ENCODE data around the gene PSTPIP2.
A peak's percentile ranks its signal among the peaks of the same experiment; 100 is the strongest.
"Not testable (repeated sequence)": the region's sequence is repeated elsewhere in the genome, so short reads cannot be mapped to it uniquely, and the experiment has no call there.

The PSTPIP2 gene

DNA sequence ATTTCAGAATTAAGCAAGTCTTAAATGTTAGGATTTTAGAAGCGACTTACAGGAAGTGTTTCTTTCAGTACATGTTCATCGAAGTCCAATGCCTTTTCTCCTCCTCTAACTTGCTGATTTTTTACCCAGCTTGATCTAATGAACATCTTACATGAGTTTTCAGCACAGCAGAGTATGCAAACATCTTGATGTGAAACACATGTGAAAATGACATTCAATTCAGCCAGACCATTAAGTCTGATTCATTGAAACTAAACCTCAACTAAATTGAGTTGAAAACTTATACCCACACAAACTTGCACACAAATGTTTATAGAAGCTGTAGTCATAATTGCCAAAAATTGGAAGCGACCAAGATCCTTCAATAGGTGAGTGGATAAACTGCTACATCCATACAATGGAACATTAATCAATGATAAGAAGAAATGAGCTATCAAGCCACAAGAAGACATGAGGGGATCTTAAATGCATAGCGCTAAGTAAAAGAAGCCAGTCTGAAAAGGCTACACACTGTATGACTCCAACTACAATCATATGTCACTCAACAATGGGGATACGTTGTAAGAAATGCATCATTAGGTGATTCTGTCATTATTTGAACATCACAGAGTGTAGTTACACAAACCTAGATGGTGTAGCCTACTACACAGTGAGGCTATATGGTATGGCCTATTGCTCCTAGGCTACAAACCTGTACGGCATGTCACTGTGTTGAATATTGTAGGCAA lies 18.5 kb downstream of the PSTPIP2 start:
- Mint-ChIP-seq H3K27ac (no peak overlapping the region), H3K4me3 (no peak overlapping the region), H3K36me3 (peaks cover 3% of the 10 kb centered on the region), H3K9me3 (no peaks in the 10 kb centered on the region), H3K27me3 (no peaks in the 10 kb centered on the region), H3K4me1 (peaks cover 48% of the 10 kb centered on the region)

GRCh38 chr18:46051731-46052461 lies 20.2 kb downstream of the PSTPIP2 start:
- H3K4me3 Mint-ChIP-seq, result no peak overlapping the region
- peaks cover 51% of the 10 kb centered on the region for H3K4me1 Mint-ChIP-seq
- no peaks in the 10 kb centered on the region for H3K9me3 Mint-ChIP-seq
- H3K36me3 Mint-ChIP-seq, result peaks cover 3% of the 10 kb centered on the region
- H3K27me3 Mint-ChIP-seq, result no peaks in the 10 kb centered on the region
- H3K27ac Mint-ChIP-seq, result no peak overlapping the region

DNA sequence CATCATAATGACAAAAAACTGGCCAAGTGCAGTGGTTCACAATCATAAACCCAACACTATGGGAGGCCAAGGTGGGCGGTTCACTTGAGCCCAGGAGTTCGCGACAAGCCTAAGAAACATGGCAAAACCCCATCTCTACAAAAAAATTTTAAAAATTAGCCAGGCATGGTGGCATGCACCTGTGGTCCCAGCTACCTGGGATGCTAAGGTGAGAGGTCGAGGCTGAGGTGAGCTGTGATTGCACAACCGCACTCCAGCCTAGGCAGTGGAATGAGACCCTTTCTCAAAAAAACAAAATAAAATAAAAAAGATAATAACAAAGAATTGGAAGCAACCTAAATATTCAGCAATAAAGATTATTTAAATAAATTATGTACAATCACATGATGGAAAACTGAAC lies 21.8 kb downstream of the PSTPIP2 start:
- peaks cover 48% of the 10 kb centered on the region for H3K4me1 Mint-ChIP-seq
- H3K27ac Mint-ChIP-seq, result no peak overlapping the region

DNA sequence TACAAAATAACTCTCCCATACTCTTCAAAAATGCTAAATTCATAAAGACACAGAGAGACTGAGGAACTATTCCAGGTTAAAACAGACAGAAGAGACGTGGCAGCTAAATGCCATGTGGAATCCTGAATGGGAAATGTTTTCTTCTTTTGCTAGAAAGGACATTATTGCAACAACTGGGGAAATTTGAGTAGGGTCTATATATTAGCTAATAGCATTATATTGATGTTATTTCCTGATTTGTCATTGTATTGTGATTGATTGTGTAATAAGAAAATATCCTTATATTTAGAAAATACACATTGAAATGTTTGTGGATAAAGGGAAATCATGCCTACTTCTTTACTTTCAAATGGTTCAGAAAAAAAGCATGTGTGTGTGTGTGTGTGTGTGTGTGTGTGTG lies 23.4 kb downstream of the PSTPIP2 start:
- no peak overlapping the region for H3K27ac Mint-ChIP-seq
- H3K4me3 Mint-ChIP-seq, result no peak overlapping the region
- no peaks in the 10 kb centered on the region for H3K9me3 Mint-ChIP-seq
- no peaks in the 10 kb centered on the region for H3K27me3 Mint-ChIP-seq
- peaks cover 3% of the 10 kb centered on the region for H3K36me3 Mint-ChIP-seq
- H3K4me1 Mint-ChIP-seq, result peaks cover 36% of the 10 kb centered on the region

More for the DNA sequence above, 21.8 kb downstream of the PSTPIP2 start:
- Mint-ChIP-seq H3K4me3 (no peak overlapping the region), H3K36me3 (peaks cover 3% of the 10 kb centered on the region), H3K9me3 (no peaks in the 10 kb centered on the region), H3K27me3 (no peaks in the 10 kb centered on the region)

GRCh38 chr18:46047369-46047768 lies 24.7 kb downstream of the PSTPIP2 start:
- H3K27ac Mint-ChIP-seq, H3K4me3 Mint-ChIP-seq, H3K36me3 Mint-ChIP-seq, H3K27me3 Mint-ChIP-seq, H3K9me3 Mint-ChIP-seq: not testable (repeated sequence)
- H3K4me1 Mint-ChIP-seq, result peaks cover 36% of the 10 kb centered on the region

DNA sequence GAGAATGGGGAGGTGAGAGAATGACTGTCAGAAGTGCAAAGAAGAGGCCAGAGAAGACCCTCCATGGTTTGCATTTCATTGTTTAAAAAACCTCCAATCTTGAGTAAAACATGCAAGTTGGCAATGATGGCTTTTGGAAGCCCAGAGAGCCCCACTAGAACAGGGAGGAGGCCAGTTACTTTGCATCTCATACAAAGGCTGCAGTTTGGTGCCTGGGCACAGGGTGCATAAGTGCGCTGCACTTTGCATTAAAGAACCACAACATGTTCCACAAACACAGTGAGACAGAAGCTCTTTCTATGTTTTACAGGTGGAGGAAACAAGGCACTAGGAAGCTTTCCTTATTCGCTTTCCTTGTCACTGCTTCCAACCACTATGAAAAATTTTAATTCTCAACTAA lies 25.4 kb downstream of the PSTPIP2 start:
- no peak overlapping the region for H3K27ac Mint-ChIP-seq
- no peak overlapping the region for H3K4me3 Mint-ChIP-seq
- H3K9me3 Mint-ChIP-seq, result no peaks in the 10 kb centered on the region
- no peaks in the 10 kb centered on the region for H3K27me3 Mint-ChIP-seq
- peaks cover 38% of the 10 kb centered on the region for H3K4me1 Mint-ChIP-seq
- H3K36me3 Mint-ChIP-seq, result peaks cover 1% of the 10 kb centered on the region

GRCh38 chr18:46046126-46046525 lies 25.9 kb downstream of the PSTPIP2 start:
- no peak overlapping the region for H3K4me3 Mint-ChIP-seq
- peaks cover 1% of the 10 kb centered on the region for H3K36me3 Mint-ChIP-seq
- H3K9me3 Mint-ChIP-seq, result no peaks in the 10 kb centered on the region

DNA sequence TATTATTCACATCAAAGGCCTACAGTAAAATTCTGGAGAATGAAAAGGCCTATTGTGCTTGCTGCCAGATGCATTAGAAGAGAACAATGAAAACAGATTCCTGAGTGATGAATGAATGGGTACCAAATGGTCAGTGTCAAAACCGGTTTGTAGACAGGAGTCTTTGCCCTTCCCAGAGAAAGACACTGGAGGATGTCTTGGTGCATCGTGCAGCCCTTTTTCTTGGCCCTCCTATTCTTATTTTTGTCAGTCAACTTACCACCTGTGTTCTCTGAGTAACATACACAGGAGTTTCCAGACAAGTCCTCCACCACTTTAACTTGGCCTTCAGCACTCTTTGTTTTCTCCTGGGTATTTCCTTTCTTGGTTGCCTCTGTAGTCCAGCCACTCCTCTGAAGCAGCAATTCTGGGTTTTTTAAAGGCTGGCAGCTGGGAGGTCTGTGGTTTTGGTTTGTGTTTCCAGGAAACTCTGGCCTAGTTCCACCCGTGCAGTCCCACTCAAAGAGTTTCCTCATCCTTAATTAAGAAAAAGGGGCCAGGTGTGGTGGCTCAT lies 29.4 kb downstream of the PSTPIP2 start:
- no peaks in the 10 kb centered on the region for H3K9me3 Mint-ChIP-seq
- H3K27me3 Mint-ChIP-seq, result no peaks in the 10 kb centered on the region
- H3K36me3 Mint-ChIP-seq, result peaks cover 10% of the 10 kb centered on the region
- peak overlapping the region; percentile 30 for H3K4me3 Mint-ChIP-seq
- H3K27ac Mint-ChIP-seq, result peak overlapping the region; percentile 68
- H3K4me1 Mint-ChIP-seq, result peaks cover 53% of the 10 kb centered on the region

More at GRCh38 chr18:46046126-46046525, 25.9 kb downstream of the PSTPIP2 start:
- H3K27ac Mint-ChIP-seq, result no peak overlapping the region
- H3K4me1 Mint-ChIP-seq, result peaks cover 39% of the 10 kb centered on the region
- H3K27me3 Mint-ChIP-seq, result no peaks in the 10 kb centered on the region

DNA sequence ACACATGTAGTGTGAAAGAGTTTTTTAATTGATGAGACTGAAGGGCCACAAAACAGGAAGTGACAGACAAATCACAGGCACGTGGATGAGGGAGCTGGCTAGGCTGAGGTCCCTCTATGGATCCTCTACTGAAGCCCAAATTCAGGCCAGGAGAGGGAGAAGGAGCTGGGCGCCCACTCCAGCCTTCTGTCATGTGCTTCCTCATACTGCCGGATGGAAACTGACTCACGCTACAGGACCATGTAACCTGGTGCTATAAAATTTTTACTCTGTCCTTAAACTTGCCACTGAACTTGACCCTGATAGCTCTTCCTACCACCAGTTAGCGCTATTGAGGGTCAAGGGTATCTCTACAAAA lies 31.3 kb downstream of the PSTPIP2 start:
- H3K9me3 Mint-ChIP-seq, result no peaks in the 10 kb centered on the region
- peaks cover 14% of the 10 kb centered on the region for H3K36me3 Mint-ChIP-seq
- peak overlapping the region; percentile 68 for H3K27ac Mint-ChIP-seq
- no peaks in the 10 kb centered on the region for H3K27me3 Mint-ChIP-seq
- H3K4me1 Mint-ChIP-seq, result peaks cover 44% of the 10 kb centered on the region
- peak overlapping the region; percentile 5 for H3K4me3 Mint-ChIP-seq

- peak overlapping the region; percentile 68 for H3K27ac Mint-ChIP-seq
- H3K4me3 Mint-ChIP-seq, result peak overlapping the region; percentile 5
- H3K36me3 Mint-ChIP-seq, result peaks cover 14% of the 10 kb centered on the region
- H3K4me1 Mint-ChIP-seq, result peaks cover 44% of the 10 kb centered on the region
- H3K27me3 Mint-ChIP-seq, result no peaks in the 10 kb centered on the region
- no peaks in the 10 kb centered on the region for H3K9me3 Mint-ChIP-seq
Measured at GRCh38 chr18:46040033-46040746, 31.9 kb downstream of the PSTPIP2 start.

GRCh38 chr18:46037512-46038305 lies 34.4 kb downstream of the PSTPIP2 start:
- Mint-ChIP-seq H3K27ac (no peak overlapping the region), H3K4me3 (no peak overlapping the region), H3K4me1 (peaks cover 34% of the 10 kb centered on the region), H3K36me3 (peaks cover 16% of the 10 kb centered on the region), H3K9me3 (no peaks in the 10 kb centered on the region), H3K27me3 (no peaks in the 10 kb centered on the region)

DNA sequence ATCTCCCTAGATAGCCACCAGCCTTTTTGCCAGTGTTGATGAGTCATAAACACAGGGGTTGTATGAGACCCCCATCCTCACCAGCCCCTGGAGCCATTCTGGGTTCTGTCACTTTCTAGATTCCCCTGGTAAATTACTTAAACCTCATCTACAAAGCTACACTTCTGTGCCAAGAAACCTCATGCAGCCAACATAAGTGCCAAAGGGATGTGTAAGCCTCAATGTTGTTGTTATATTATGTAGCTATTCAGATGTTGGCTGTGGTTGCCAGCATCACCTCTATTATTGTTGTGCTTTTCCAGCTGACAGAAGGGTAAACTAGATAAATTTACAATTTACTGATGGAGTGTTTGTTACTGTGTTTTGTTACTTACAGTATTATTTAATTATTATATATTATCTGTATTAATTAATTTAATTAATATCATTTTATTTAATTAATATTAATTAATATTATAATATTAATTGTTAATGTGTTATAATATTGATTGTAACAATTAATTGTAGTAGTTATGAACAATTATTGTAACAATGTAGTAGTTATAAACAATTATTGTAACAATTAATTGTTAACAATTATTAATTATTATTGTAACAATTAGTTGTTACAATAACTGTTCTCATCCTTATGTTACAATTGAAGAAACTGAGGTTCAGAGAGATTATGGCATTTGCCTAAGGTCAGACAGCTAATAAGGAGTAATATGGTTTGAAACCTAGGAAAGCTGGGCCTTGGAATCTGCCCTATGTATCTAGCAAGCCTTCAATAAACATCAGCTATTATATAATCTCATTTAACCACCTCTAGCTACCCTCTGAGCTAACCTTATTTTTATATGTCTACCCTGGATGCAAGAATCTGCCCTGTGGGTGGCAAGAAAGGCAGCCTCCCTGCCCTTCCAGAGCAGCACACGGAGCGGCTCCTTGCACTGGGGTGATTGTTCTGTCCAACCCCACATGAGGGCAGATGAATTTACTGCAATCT lies 36.1 kb downstream of the PSTPIP2 start:
- H3K4me3 Mint-ChIP-seq, result no peak overlapping the region
- peaks cover 16% of the 10 kb centered on the region for H3K36me3 Mint-ChIP-seq
- no peak overlapping the region for H3K27ac Mint-ChIP-seq
- peaks cover 19% of the 10 kb centered on the region for H3K4me1 Mint-ChIP-seq
- H3K27me3 Mint-ChIP-seq, result no peaks in the 10 kb centered on the region
- no peaks in the 10 kb centered on the region for H3K9me3 Mint-ChIP-seq

GRCh38 chr18:46034230-46034629 lies 37.8 kb downstream of the PSTPIP2 start:
- H3K4me3 Mint-ChIP-seq, result no peak overlapping the region
- H3K27ac Mint-ChIP-seq, result no peak overlapping the region
- no peaks in the 10 kb centered on the region for H3K27me3 Mint-ChIP-seq
- peaks cover 2% of the 10 kb centered on the region for H3K4me1 Mint-ChIP-seq
- H3K36me3 Mint-ChIP-seq, result peaks cover 9% of the 10 kb centered on the region
- H3K9me3 Mint-ChIP-seq, result no peaks in the 10 kb centered on the region

GRCh38 chr18:46031741-46032140 lies 40.3 kb downstream of the PSTPIP2 start:
- Mint-ChIP-seq H3K27me3 (no peaks in the 10 kb centered on the region), H3K27ac (no peak overlapping the region)

More at GRCh38 chr18:46031741-46032140, 40.3 kb downstream of the PSTPIP2 start:
- Mint-ChIP-seq H3K9me3 (no peaks in the 10 kb centered on the region), H3K4me1 (peaks cover 10% of the 10 kb centered on the region), H3K36me3 (peaks cover 4% of the 10 kb centered on the region), H3K4me3 (no peak overlapping the region)

All from activated naive CD4-positive, alpha-beta T cell treated with anti-CD3 and anti-CD28 coated beads, Interleukin-2, amount 50 U/mL, for 24 hours (primary cell).